Stomach smooth muscle (tissue), 2 donors: ENCODE results near the gene PLEKHA8.

Experiments
- H3K27ac ChIP-seq: one replicate; pipeline ENCODE4 v1.7.0; 2013; ENCODE audit warnings: mild to moderate bottlenecking, low read length, inconsistent platforms
- H3K27me3 ChIP-seq, 2 donors: one replicate each; pipeline ENCODE4 v1.7.0; 2013; ENCODE audit warnings: low read length in 2 of 2; ENCODE audit not compliant: insufficient read depth in 2 of 2, control insufficient read depth in 1 of 2
- H3K36me3 ChIP-seq, 2 donors: one replicate each; pipeline ENCODE4 v1.7.0; 2013; ENCODE audit warnings: low read length in 2 of 2; ENCODE audit not compliant: control insufficient read depth in 2 of 2, insufficient read depth in 2 of 2
- H3K4me1 ChIP-seq: one replicate; pipeline ENCODE4 v1.7.0; 2013; ENCODE audit warnings: low read length; ENCODE audit not compliant: control insufficient read depth, insufficient read depth
- H3K4me3 ChIP-seq, 2 donors: one replicate each; pipeline ENCODE4 v1.7.0; 2013; ENCODE audit warnings: low read length in 2 of 2
- H3K9ac ChIP-seq, 2 donors: one replicate each; pipeline ENCODE4 v1.7.0; 2013; ENCODE audit warnings: low read length in 2 of 2, mild to moderate bottlenecking in 1 of 2
- H3K9me3 ChIP-seq, 2 donors: one replicate each; pipeline ENCODE4 v1.7.0; 2013; ENCODE audit warnings: low read length in 2 of 2; ENCODE audit not compliant: control insufficient read depth in 2 of 2
- donor health status: healthy.
- donor health status: Pancreatic carcinoma.

PLEKHA8 gene

GRCh38 chr7:30133736-30134610 lies 105.8 kb downstream of the PLEKHA8 start:
- H3K4me3 ChIP-seq = peak overlapping the region; percentile 77 to 92
- peaks cover 25% of the 10 kb centered on the region for H3K4me1 ChIP-seq
- no peaks in the 10 kb centered on the region for H3K9me3 ChIP-seq
- H3K36me3 ChIP-seq = no peaks in the 10 kb centered on the region
- H3K27me3 ChIP-seq = no peaks in the 10 kb centered on the region
- H3K9ac ChIP-seq = peak overlapping the region; percentile 37 to 56
- H3K27ac ChIP-seq = peak overlapping the region; percentile 81

- Histone ChIP-seq H3K36me3 (no peaks in the 10 kb centered on the region), H3K9ac (peak within 1 kb of the TSS; percentile 75 to 76), H3K9me3 (no peaks in the 10 kb centered on the region), H3K4me1 (peaks cover 26% of the 10 kb centered on the region), H3K27ac (peak within 1 kb of the TSS; percentile 81), H3K4me3 (peak within 1 kb of the TSS; percentile 77 to 92), H3K27me3 (no peaks in the 10 kb centered on the region)
These were observed 106.5 kb downstream of the PLEKHA8 start, which contains the start of gene MTURN for GRCh38 chr7:30134611-30135300. TSS of gene MTURN (plus strand) at chr7:30134986. CDS start at chr7:30135137, 151 bp downstream.

GRCh38 chr7:30135301-30136116 lies 107.3 kb downstream of the PLEKHA8 start:
- Histone ChIP-seq H3K4me3 (peak overlapping the region; percentile 68 to 92), H3K4me1 (peaks cover 27% of the 10 kb centered on the region), H3K9me3 (no peaks in the 10 kb centered on the region), H3K27ac (peak overlapping the region; percentile 76), H3K36me3 (no peaks in the 10 kb centered on the region), H3K27me3 (no peaks in the 10 kb centered on the region), H3K9ac (peak overlapping the region; percentile 75 to 76)

- peak overlapping the region; percentile 75 to 76 for H3K9ac ChIP-seq
- no peaks in the 10 kb centered on the region for H3K36me3 ChIP-seq
- no peaks in the 10 kb centered on the region for H3K9me3 ChIP-seq
- H3K4me1 ChIP-seq = peaks cover 27% of the 10 kb centered on the region
- peak overlapping the region; percentile 68 to 92 for H3K4me3 ChIP-seq
- H3K27ac ChIP-seq = peak overlapping the region; percentile 62
- no peaks in the 10 kb centered on the region for H3K27me3 ChIP-seq
These were observed 108.0 kb downstream of the PLEKHA8 start for GRCh38 chr7:30136117-30136731.

- no peaks in the 10 kb centered on the region for H3K9me3 ChIP-seq
- no peaks in the 10 kb centered on the region for H3K27me3 ChIP-seq
- no peaks in the 10 kb centered on the region for H3K36me3 ChIP-seq
- peak overlapping the region; percentile 62 for H3K27ac ChIP-seq
- H3K4me3 ChIP-seq = peak overlapping the region; percentile 68 to 92
- peaks cover 33% of the 10 kb centered on the region for H3K4me1 ChIP-seq
- peak overlapping the region; percentile 47 to 76 for H3K9ac ChIP-seq
These were observed 108.7 kb downstream of the PLEKHA8 start for GRCh38 chr7:30136743-30137485.

GRCh38 chr7:30139836-30140384 lies 111.7 kb downstream of the PLEKHA8 start:
- no peaks in the 10 kb centered on the region for H3K36me3 ChIP-seq
- H3K4me3 ChIP-seq = no peak overlapping the region
- H3K27ac ChIP-seq = no peak overlapping the region
- no peaks in the 10 kb centered on the region for H3K27me3 ChIP-seq
- H3K4me1 ChIP-seq = peaks cover 35% of the 10 kb centered on the region
- H3K9ac ChIP-seq = no peak overlapping the region
- no peaks in the 10 kb centered on the region for H3K9me3 ChIP-seq

DNA sequence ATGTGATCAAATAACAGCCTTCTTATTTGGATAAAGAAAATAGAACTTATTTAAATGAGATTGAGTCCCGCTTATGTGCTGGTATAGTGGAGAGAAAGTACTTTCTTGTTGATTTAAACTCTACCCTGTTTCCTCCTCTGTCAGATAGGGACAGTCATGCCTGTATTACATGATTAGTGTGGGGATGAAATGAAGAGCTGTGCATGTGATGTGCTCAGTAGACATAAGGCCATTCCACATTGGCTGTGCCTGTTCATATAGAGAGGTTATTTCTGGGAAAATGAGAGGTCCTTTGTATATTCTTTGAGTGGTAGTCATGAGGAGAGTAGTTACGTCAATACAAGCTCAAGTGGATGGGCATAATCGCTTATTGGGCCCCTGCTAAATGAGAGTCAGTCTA lies 112.2 kb downstream of the PLEKHA8 start:
- Histone ChIP-seq H3K9ac (no peak overlapping the region), H3K4me1 (peaks cover 35% of the 10 kb centered on the region), H3K27me3 (no peaks in the 10 kb centered on the region), H3K9me3 (no peaks in the 10 kb centered on the region), H3K36me3 (no peaks in the 10 kb centered on the region), H3K27ac (no peak overlapping the region), H3K4me3 (no peak overlapping the region)

- Histone ChIP-seq H3K36me3 (no peaks in the 10 kb centered on the region), H3K9ac (peak overlapping the region in 1 of 2 donors; percentile 29), H3K27ac (peak overlapping the region; percentile 62), H3K4me3 (peak overlapping the region in 1 of 2 donors; percentile 29), H3K4me1 (peaks cover 30% of the 10 kb centered on the region), H3K27me3 (no peaks in the 10 kb centered on the region), H3K9me3 (no peaks in the 10 kb centered on the region)
These were observed 114.5 kb downstream of the PLEKHA8 start for GRCh38 chr7:30142710-30143109.

DNA sequence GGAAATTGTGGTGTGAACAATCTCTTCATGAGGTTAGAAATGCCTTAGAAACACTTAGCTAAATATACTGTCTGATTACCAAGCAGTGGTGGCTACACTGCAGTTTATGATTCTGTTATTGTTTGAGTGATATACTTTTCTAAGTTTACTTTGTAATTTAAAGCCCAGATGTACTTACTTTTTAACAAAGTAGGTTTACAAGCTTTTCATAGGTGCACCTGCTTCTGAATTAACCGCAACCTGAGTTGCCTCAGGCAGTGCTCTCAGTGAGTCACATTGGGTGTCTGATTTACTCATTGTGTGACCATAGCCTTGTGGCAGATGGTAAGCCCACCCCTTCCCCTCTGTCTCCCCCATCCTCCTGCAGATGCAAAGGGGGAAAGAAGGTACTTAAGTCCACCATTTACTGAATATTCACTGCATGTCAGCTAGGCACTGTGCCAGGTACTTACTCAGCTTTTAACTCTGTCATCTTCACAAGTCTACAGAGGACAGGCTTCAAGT lies 115.6 kb downstream of the PLEKHA8 start:
- Histone ChIP-seq H3K27ac (peak overlapping the region; percentile 62), H3K36me3 (peaks cover 0 to 2% of the 10 kb centered on the region in 2 donors), H3K9me3 (no peaks in the 10 kb centered on the region), H3K9ac (no peak overlapping the region), H3K27me3 (no peaks in the 10 kb centered on the region), H3K4me3 (no peak overlapping the region), H3K4me1 (peaks cover 32% of the 10 kb centered on the region)
